ENCODE data around the gene TMEM45A.

GRCh38 chr3:100449214-100449613 lies 43.2 kb upstream of the TMEM45A start:
- TF ChIP-seq EP300 (IDR thresholded peaks at IDR 0.05; ENCODE audit: borderline replicate concordance in 1 of 2, low read depth in 1 of 2, low read length in 1 of 2): no peak
- TF ChIP-seq CTCF (IDR thresholded peaks at IDR 0.05): no peak
- no peak for TF ChIP-seq RCOR1 (IDR thresholded peaks at IDR 0.05; ENCODE audit: low read length)
- no peak for TF ChIP-seq POLR2AphosphoS5 (IDR thresholded peaks at IDR 0.05; ENCODE audit: low read depth, low read length)
- TF ChIP-seq REST (IDR thresholded peaks at IDR 0.05; ENCODE audit: low read depth, low read length): no peak
- no peak for TF ChIP-seq PBX3 (IDR thresholded peaks at IDR 0.05)
- no peak for TF ChIP-seq SMC3 (IDR thresholded peaks at IDR 0.05; ENCODE audit: low read depth, low read length)
- no peak for TF ChIP-seq FOXM1 (IDR thresholded peaks at IDR 0.05; ENCODE audit: low read depth)
- TF ChIP-seq CHD2 (IDR thresholded peaks at IDR 0.05; ENCODE audit: low read length, partially characterized antibody): no peak
- no peak for TF ChIP-seq USF1 (IDR thresholded peaks at IDR 0.05; ENCODE audit: borderline replicate concordance, low read depth)
- no peak for TF ChIP-seq TAF1 (IDR thresholded peaks at IDR 0.05; ENCODE audit: borderline replicate concordance, low read depth, low read length)
- TF ChIP-seq NRF1 (IDR thresholded peaks at IDR 0.05; ENCODE audit: low read depth, low read length): no peak
